HG02852 (cell line): ENCODE measurements around the gene AQP12A.
"Not testable (repeated sequence)": the region's sequence is repeated elsewhere in the genome, so short reads cannot be mapped to it uniquely, and the experiment has no call there.

Source experiments
- ATAC-seq: cut with Tn5 transposase; IDR thresholded peaks from one replicate; pipeline ENCODE4 v1.9.1; 2021; ENCODE audit warnings: mild to moderate bottlenecking, moderate library complexity; ENCODE audit not compliant: unreplicated experiment

AQP12A gene

GRCh38 chr2:240691631-240692420 lies at the start of gene AQP12A:
TSS of gene AQP12A (plus strand) at chr2:240691866. CDS start at chr2:240691914, 48 bp downstream.
- not testable (repeated sequence) for ATAC-seq

- ATAC-seq: no peak
Observed at GRCh38 chr2:240642061-240642805, 49.4 kb upstream of the AQP12A start.

- ATAC-seq: no peak
Observed at GRCh38 chr2:240642806-240643092, 48.9 kb upstream of the AQP12A start.

GRCh38 chr2:240643093-240643810 lies 48.4 kb upstream of the AQP12A start:
- ATAC-seq: no peak

GRCh38 chr2:240643811-240644150 lies 47.9 kb upstream of the AQP12A start:
- no peak for ATAC-seq

GRCh38 chr2:240644171-240644651 lies 47.5 kb upstream of the AQP12A start:
- ATAC-seq: no peak

GRCh38 chr2:240644859-240645301 lies 46.8 kb upstream of the AQP12A start:
- ATAC-seq: no peak

GRCh38 chr2:240645346-240645745 lies 46.3 kb upstream of the AQP12A start:
- no peak for ATAC-seq

- no peak for ATAC-seq
Observed at GRCh38 chr2:240645801-240646175, 45.9 kb upstream of the AQP12A start.

- no peak for ATAC-seq
Observed at GRCh38 chr2:240646176-240646899, 45.3 kb upstream of the AQP12A start.

- ATAC-seq: no peak
Observed at GRCh38 chr2:240646900-240647502, 44.7 kb upstream of the AQP12A start.

GRCh38 chr2:240647503-240648154 lies 44.0 kb upstream of the AQP12A start:
- ATAC-seq: no peak

GRCh38 chr2:240648155-240648649 lies 43.5 kb upstream of the AQP12A start:
- ATAC-seq: no peak

GRCh38 chr2:240648650-240649275 lies 42.9 kb upstream of the AQP12A start:
- ATAC-seq: no peak

- no peak for ATAC-seq
Observed at GRCh38 chr2:240649331-240649730, 42.3 kb upstream of the AQP12A start.

- no peak for ATAC-seq
Observed at GRCh38 chr2:240650254-240650965, 41.3 kb upstream of the AQP12A start.

- no peak for ATAC-seq
Observed at GRCh38 chr2:240651185-240651584, 40.5 kb upstream of the AQP12A start.

GRCh38 chr2:240655931-240656886 lies 35.5 kb upstream of the AQP12A start:
- ATAC-seq: no peak
